ENCODE measurements around the gene LMF1.

DNA sequence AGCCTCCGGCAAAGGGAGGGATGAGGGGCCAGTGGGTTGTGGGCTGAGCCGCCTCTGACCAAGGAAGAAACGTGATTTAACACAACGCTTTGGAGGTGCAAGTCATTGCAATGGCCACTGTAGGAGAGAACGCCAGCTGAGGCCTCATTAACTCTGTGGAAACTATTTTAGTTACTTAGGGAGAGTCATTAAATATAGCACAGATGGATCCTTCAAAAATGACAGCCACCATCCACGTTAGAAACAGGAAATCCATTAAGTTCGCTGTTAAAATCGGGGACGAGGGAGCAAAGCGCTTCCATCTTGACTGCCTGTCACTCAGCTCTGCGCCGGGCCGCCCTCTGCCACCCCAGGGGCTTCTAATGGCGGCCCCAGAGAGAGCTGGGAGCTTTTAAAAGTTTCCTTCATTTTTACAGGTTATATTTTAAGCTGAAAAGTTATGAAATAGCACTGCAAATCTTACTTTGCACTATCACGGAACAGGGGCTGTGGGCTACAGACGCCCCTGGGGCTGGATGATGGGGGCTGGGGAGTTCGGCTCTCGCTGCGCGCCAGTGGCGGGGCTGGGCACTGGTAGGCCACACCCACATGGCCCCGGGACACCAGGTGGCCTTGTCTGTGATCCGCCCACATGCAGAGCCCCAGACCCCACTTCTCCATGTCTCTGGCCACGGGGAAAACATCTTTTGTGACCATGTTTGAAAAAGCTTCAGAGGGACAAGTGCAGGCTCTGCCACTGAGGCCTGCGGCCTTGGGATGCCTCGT, 54.6 kb downstream of the LMF1 start:
- TF ChIP-seq, protein P1, sequence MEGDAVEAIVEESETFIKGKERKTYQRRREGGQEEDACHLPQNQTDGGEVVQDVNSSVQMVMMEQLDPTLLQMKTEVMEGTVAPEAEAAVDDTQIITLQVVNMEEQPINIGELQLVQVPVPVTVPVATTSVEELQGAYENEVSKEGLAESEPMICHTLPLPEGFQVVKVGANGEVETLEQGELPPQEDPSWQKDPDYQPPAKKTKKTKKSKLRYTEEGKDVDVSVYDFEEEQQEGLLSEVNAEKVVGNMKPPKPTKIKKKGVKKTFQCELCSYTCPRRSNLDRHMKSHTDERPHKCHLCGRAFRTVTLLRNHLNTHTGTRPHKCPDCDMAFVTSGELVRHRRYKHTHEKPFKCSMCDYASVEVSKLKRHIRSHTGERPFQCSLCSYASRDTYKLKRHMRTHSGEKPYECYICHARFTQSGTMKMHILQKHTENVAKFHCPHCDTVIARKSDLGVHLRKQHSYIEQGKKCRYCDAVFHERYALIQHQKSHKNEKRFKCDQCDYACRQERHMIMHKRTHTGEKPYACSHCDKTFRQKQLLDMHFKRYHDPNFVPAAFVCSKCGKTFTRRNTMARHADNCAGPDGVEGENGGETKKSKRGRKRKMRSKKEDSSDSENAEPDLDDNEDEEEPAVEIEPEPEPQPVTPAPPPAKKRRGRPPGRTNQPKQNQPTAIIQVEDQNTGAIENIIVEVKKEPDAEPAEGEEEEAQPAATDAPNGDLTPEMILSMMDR (IDR thresholded peaks at IDR 0.05; ENCODE audit: insufficient read depth, low read length, poor library complexity, severe bottlenecking) = no peak
- TF ChIP-seq EZH2phosphoT487 (conservative IDR thresholded peaks at IDR 0.05; ENCODE audit: low read length) = no peak

All from SU-DHL-6 (cell line).